ENCODE data around the gene CD38. TPM values are rescaled to one million over a fixed set of nuclear protein-coding genes. Genes with fewer than 3 reads are reported as not detected.

The CD38 gene
- total and polyA plus RNA-seq, 2 experiments from 2014 or later = 0.13 to 1.1 TPM

- Histone ChIP-seq H4K20me1 (ENCODE audit: insufficient read depth, poor library complexity, severe bottlenecking) (no peaks in the 10 kb centered on the region), H3K9me3 (ENCODE audit: low read depth) (no peaks in the 10 kb centered on the region), H3K27ac (no peak overlapping the region), H3K4me3 (no peak overlapping the region), H3K27me3 (no peaks in the 10 kb centered on the region), H3K36me3 (replicated peaks; ENCODE audit: insufficient read depth, low read depth) (no peaks in the 10 kb centered on the region), H3K4me2 (no peak overlapping the region), H2AFZ (no peak overlapping the region), H3K9me2 (replicated peaks; ENCODE audit: insufficient read depth) (no peaks in the 10 kb centered on the region), H3K4me1 (ENCODE audit: insufficient read depth) (no peaks in the 10 kb centered on the region), H3K79me2 (no peaks in the 10 kb centered on the region)
- no peak for TF ChIP-seq CTCF (IDR thresholded peaks at IDR 0.05; ENCODE audit: poor library complexity)
- no peak for TF ChIP-seq EZH2phosphoT487 (IDR thresholded peaks at IDR 0.05; ENCODE audit: low read depth, severe bottlenecking, unreplicated experiment)
- TF ChIP-seq EZH2 (IDR thresholded peaks at IDR 0.05; ENCODE audit: borderline replicate concordance) = no peak
- WGBS (ENCODE audit: low lambda C conversion rate, missing lambda C conversion rate) = 88% methylated on average over 3 of the region's 3 CpGs
- no peak for DNase-seq (ENCODE audit: low spot score)
Observed at GRCh38 chr4:15793506-15794363, 15.6 kb downstream of the CD38 start.

GRCh38 chr4:15794426-15794825 lies 16.3 kb downstream of the CD38 start:
- no peak for DNase-seq (ENCODE audit: low spot score)
- Histone ChIP-seq H3K4me3 (no peak overlapping the region), H3K4me1 (ENCODE audit: insufficient read depth) (no peaks in the 10 kb centered on the region), H3K4me2 (no peak overlapping the region), H3K9me2 (replicated peaks; ENCODE audit: insufficient read depth) (no peaks in the 10 kb centered on the region), H4K20me1 (ENCODE audit: insufficient read depth, poor library complexity, severe bottlenecking) (no peaks in the 10 kb centered on the region), H3K27ac (no peak overlapping the region), H2AFZ (no peak overlapping the region), H3K36me3 (replicated peaks; ENCODE audit: insufficient read depth, low read depth) (no peaks in the 10 kb centered on the region), H3K9me3 (ENCODE audit: low read depth) (no peaks in the 10 kb centered on the region), H3K27me3 (no peaks in the 10 kb centered on the region), H3K79me2 (no peaks in the 10 kb centered on the region)
- 93% methylated on average over 2 of the region's 2 CpGs for WGBS (ENCODE audit: low lambda C conversion rate, missing lambda C conversion rate)
- no peak for TF ChIP-seq EZH2phosphoT487 (IDR thresholded peaks at IDR 0.05; ENCODE audit: low read depth, severe bottlenecking, unreplicated experiment)
- TF ChIP-seq EZH2 (IDR thresholded peaks at IDR 0.05; ENCODE audit: borderline replicate concordance) = no peak
- TF ChIP-seq CTCF (IDR thresholded peaks at IDR 0.05; ENCODE audit: poor library complexity) = no peak

GRCh38 chr4:15794905-15795304 lies 16.8 kb downstream of the CD38 start:
- Histone ChIP-seq H3K4me2 (no peak overlapping the region), H3K9me3 (ENCODE audit: low read depth) (no peaks in the 10 kb centered on the region), H2AFZ (no peak overlapping the region), H3K9me2 (replicated peaks; ENCODE audit: insufficient read depth) (no peaks in the 10 kb centered on the region), H3K4me1 (ENCODE audit: insufficient read depth) (no peaks in the 10 kb centered on the region), H3K36me3 (replicated peaks; ENCODE audit: insufficient read depth, low read depth) (no peaks in the 10 kb centered on the region), H3K27ac (no peak overlapping the region), H4K20me1 (ENCODE audit: insufficient read depth, poor library complexity, severe bottlenecking) (no peaks in the 10 kb centered on the region), H3K4me3 (no peak overlapping the region), H3K27me3 (no peaks in the 10 kb centered on the region), H3K79me2 (no peaks in the 10 kb centered on the region)
- TF ChIP-seq EZH2 (IDR thresholded peaks at IDR 0.05; ENCODE audit: borderline replicate concordance) (no peak), EZH2phosphoT487 (IDR thresholded peaks at IDR 0.05; ENCODE audit: low read depth, severe bottlenecking, unreplicated experiment) (no peak), CTCF (IDR thresholded peaks at IDR 0.05; ENCODE audit: poor library complexity) (no peak)
- DNase-seq (ENCODE audit: low spot score) = no peak
- 83% methylated on average over 1 of the region's 1 CpG for WGBS (ENCODE audit: low lambda C conversion rate, missing lambda C conversion rate)
